HG02885 (cell line): ENCODE data around the gene OSBPL1A.

Experiments
- ATAC-seq: cut with Tn5 transposase; IDR thresholded peaks from one replicate; pipeline ENCODE4 v1.9.1; 2021; ENCODE audit warnings: mild to moderate bottlenecking; ENCODE audit not compliant: unreplicated experiment, poor library complexity

Gene OSBPL1A

GRCh38 chr18:24232800-24233199 is 164.8 kb downstream of the OSBPL1A start:
- ATAC-seq = no peak

- no peak for ATAC-seq
Observed at GRCh38 chr18:24231773-24232735, 165.6 kb downstream of the OSBPL1A start.

- no peak for ATAC-seq
Observed at GRCh38 chr18:24230766-24231165, 166.9 kb downstream of the OSBPL1A start.

GRCh38 chr18:24228667-24229041 is 169.0 kb downstream of the OSBPL1A start:
- no peak for ATAC-seq

- no peak for ATAC-seq
Observed at GRCh38 chr18:24227977-24228666, 169.5 kb downstream of the OSBPL1A start.

- no peak for ATAC-seq
Observed at GRCh38 chr18:24220318-24220688, 177.3 kb downstream of the OSBPL1A start.

GRCh38 chr18:24219561-24220317 is 177.9 kb downstream of the OSBPL1A start:
- ATAC-seq = no peak

- no peak for ATAC-seq
Observed at GRCh38 chr18:24214913-24215312, 182.7 kb downstream of the OSBPL1A start.

- no peak for ATAC-seq
Observed at GRCh38 chr18:24214144-24214543, 183.5 kb downstream of the OSBPL1A start.

GRCh38 chr18:24212939-24213338 is 184.7 kb downstream of the OSBPL1A start:
- no peak for ATAC-seq

GRCh38 chr18:24209558-24209957 is 188.1 kb downstream of the OSBPL1A start:
- ATAC-seq = no peak

GRCh38 chr18:24208270-24209035 is 189.2 kb downstream of the OSBPL1A start:
- ATAC-seq = no peak

- no peak for ATAC-seq
Observed at GRCh38 chr18:24204904-24205303, 192.7 kb downstream of the OSBPL1A start.

GRCh38 chr18:24201699-24202687 is 195.6 kb downstream of the OSBPL1A start:
- ATAC-seq = no peak

GRCh38 chr18:24200494-24201290 is 196.9 kb downstream of the OSBPL1A start:
- no peak for ATAC-seq

- ATAC-seq = no peak
Observed at GRCh38 chr18:24199372-24199962, 198.2 kb downstream of the OSBPL1A start.

- ATAC-seq = no peak
Observed at GRCh38 chr18:24198461-24198860, 199.2 kb downstream of the OSBPL1A start.

GRCh38 chr18:24197412-24197811 is 200.2 kb downstream of the OSBPL1A start:
- ATAC-seq = no peak
